Midbrain (tissue), 1 donor: ENCODE measurements around the gene TSPAN9.

ENCODE experiments used
- DNase-seq: peaks from one replicate; lab custom pipeline; 2025; lab: John Stamatoyannopoulos, UW

Gene TSPAN9

GRCh38 chr12:3205742-3206519 lies 128.8 kb downstream of the TSPAN9 start:
- no peak for DNase-seq

DNA sequence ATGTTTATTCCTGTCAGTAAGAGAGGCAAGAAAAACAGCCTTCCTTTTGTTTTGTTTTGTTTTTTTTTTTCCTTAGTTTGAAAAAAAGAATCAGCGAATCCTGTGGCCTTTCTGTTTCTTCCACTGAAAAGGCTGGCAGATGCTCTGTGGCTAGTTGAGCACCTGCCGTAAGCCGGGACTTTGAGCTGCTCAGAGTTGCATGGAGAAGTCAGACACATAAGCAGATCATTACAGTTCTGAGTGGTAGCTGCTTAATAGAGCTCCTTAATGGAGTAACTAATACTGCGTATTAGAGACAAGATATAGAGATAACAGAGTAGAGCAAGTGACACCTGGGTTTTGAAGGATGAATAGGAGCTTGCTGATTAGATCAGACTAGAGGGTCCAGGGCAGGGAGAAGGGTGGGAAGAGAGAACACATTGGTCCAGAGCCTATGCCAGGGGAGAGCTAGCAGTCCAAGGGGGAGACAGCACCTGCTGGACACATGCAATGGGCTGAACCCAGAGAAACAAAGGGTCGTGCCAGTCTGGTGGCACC lies 129.4 kb downstream of the TSPAN9 start:
- no peak for DNase-seq

- DNase-seq, result no peak
These were observed 130.0 kb downstream of the TSPAN9 start for GRCh38 chr12:3207175-3207574.

- no peak for DNase-seq
These were observed 130.7 kb downstream of the TSPAN9 start for GRCh38 chr12:3207858-3208257.

DNA sequence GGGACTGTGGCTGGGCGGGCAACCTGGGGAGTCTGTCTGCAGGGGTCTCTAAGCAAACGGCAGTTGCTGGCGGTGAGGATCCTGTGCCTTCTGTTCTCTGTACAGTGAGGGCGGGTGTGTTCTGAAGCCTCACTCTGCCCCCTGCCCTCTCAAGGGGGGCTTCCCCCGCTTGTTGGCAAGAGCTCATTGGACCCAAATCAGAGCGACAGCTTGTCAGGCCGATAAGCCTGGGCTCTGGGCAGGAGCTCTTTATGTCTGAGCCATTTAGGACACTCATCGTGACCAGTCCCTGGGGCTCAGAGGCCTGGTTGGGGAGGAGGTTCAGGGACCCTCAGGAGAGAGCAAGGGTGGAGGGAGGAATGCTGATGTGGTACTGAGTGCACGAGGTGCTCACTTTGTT lies 136.0 kb downstream of the TSPAN9 start:
- no peak for DNase-seq

- DNase-seq, result no peak
These were observed 136.6 kb downstream of the TSPAN9 start for GRCh38 chr12:3213768-3214167.

GRCh38 chr12:3214526-3215365 lies 137.6 kb downstream of the TSPAN9 start:
- no peak for DNase-seq

GRCh38 chr12:3215410-3215975 lies 138.3 kb downstream of the TSPAN9 start:
- DNase-seq, result no peak

GRCh38 chr12:3216097-3216496 lies 138.9 kb downstream of the TSPAN9 start:
- DNase-seq, result no peak

GRCh38 chr12:3216726-3217682 lies 139.8 kb downstream of the TSPAN9 start:
- no peak for DNase-seq

GRCh38 chr12:3217683-3218079 lies 140.5 kb downstream of the TSPAN9 start:
- no peak for DNase-seq

DNA sequence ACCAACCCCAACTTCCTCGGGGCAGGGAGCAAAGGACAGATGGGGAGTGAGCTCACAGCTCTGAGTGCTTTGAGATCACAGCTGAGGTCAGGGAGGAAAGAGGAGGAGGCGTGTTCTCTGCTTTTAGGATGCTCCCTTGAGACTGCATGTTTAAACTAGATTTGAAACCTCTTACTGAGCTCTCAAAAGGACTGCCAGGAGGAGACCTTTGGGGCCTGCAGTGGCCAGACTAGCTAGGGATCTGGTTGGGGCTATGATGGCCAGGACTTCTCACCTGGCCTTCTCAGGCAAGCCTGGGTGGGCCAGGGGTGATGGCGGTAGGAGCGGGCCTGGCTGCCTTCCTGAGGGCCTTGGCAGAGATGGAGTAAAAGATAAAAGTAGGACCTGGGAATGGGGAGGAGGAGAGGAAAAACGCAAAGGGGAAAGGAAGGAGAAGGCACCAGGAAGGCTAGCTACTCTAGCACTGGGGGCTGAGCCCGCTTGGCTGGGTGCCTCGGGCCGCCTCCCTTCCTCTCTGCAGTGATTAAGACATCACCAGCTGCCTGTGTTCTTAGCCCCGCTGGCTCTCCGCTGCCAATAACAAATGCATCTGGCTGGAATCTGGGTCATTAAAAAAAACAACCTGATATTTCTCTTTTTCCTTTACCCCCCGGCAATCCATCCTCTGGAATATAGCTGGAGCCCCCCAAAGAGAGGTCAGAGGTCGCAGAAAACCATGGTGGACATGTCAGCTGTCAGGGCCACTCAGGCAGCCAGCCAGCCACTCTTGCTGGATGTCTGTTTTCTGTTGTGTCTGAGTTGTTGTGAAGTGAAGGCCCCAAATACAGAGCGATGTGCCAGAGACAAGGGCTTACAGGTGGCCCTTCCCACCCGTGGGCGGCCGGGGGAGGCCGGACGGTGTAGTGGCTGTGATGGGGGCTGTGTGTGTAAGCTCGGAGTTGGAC lies 141.3 kb downstream of the TSPAN9 start:
- no peak for DNase-seq

DNA sequence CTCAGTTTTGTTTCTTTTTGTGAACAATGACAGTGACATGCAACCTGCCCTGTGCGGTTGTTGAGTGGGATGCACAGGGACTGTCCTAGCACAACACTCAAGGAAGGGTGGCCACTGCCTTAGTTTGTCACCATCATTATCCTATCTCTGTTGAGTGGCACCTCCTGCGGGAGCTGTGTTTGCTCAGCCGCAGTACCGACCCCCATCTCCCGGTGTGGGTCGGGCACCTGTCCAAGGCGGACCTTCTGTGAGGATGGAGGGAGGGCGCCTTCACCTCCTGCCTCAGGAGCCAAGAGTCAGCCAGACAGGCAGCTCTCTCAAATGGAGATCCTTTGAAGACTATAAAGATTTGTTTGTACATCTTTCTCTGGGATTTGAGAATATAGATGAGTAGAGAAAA lies 142.1 kb downstream of the TSPAN9 start:
- no peak for DNase-seq

- no peak for DNase-seq
These were observed 143.5 kb downstream of the TSPAN9 start for GRCh38 chr12:3220382-3221321.

DNA sequence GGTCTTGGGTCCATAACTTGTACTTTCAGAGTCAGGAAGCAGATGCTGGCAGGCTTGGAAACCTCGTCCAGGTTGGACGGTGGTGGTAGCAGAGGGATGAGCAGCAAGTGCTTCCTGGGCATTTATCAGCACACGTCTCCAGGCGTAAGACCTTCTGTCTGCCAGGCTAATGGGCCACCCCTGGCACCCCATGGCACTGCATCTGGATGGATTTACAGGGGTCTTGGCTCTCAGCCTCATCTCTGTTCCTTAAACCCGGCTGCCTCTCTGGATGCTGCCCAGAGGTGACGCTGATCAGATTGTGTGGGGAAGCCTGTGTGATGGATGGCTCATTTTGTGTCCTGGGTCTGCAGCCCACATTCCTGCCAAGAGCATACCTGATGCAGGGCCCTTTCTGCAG lies 145.1 kb downstream of the TSPAN9 start:
- DNase-seq, result no peak

- no peak for DNase-seq
These were observed 145.8 kb downstream of the TSPAN9 start for GRCh38 chr12:3222979-3223378.

GRCh38 chr12:3223601-3224529 lies 146.7 kb downstream of the TSPAN9 start:
- no peak for DNase-seq

- DNase-seq, result no peak
These were observed 147.3 kb downstream of the TSPAN9 start for GRCh38 chr12:3224530-3224903.
